Spleen (tissue), 11 donors: Measurements from ENCODE around the gene ACKR2. TPM values are rescaled to one million over a fixed set of nuclear protein-coding genes. Genes with fewer than 3 reads are reported as not detected.

Source experiments
- DNase-seq: peaks from one replicate; pipeline ENCODE4 v3.0.0-alpha.2; 2020
- H3K27ac ChIP-seq, 8 donors: fragments of 200-600 bp; sonication (generic) in 7 of 8; 1 replicate in 4 of 8; 2 replicates in 4 of 8; pipeline versions ENCODE4 v1.5.0 to v1.8.0; 2016 to 2021; ENCODE audit warnings: inconsistent platforms in 4 of 8, mild to moderate bottlenecking in 4 of 8, moderate library complexity in 1 of 8
- H3K27me3 ChIP-seq, 7 donors: fragments of 200-600 bp; sonication (generic) in 6 of 7; replicated peaks in 1 of 7; 1 replicate in 4 of 7; 2 replicates in 3 of 7; pipeline versions ENCODE4 v1.5.0 to v1.8.0; 2016 to 2021; ENCODE audit warnings: inconsistent platforms in 3 of 7, mild to moderate bottlenecking in 1 of 7
- H3K36me3 ChIP-seq, 6 donors: fragments of 200-600 bp; sonication (generic) in 5 of 6; 1 replicate in 4 of 6; 2 replicates in 2 of 6; pipeline versions ENCODE4 v1.5.0 to v1.8.0; 2016 to 2021; ENCODE audit warnings: inconsistent platforms in 2 of 6
- H3K4me1 ChIP-seq, 6 donors: fragments of 200-600 bp; sonication (generic) in 5 of 6; 1 replicate in 3 of 6; 2 replicates in 3 of 6; pipeline versions ENCODE4 v1.5.0 to v1.8.0; 2016 to 2021; ENCODE audit warnings: inconsistent platforms in 3 of 6
- H3K4me3 ChIP-seq, 8 donors: fragments of 200-600 bp; sonication (generic) in 7 of 8; 1 replicate in 4 of 8; 2 replicates in 4 of 8; pipeline versions ENCODE4 v1.5.0 to v1.8.0; 2016 to 2021; ENCODE audit warnings: inconsistent platforms in 4 of 8, mild to moderate bottlenecking in 4 of 8, moderate library complexity in 2 of 8
- H3K9me3 ChIP-seq, 8 donors: fragments of 200-600 bp; sonication (generic) in 7 of 8; 1 replicate in 4 of 8; 2 replicates in 4 of 8; pipeline versions ENCODE4 v1.5.0 to v1.8.0; 2016 to 2021; ENCODE audit warnings: inconsistent platforms in 4 of 8
- POLR2A ChIP-seq, 3 donors: fragments of 450-650 bp; IDR thresholded peaks; one replicate each; pipeline ENCODE4 v1.5.1; 2017; ENCODE audit warnings: antibody characterized with exemption in 3 of 3, mild to moderate bottlenecking in 1 of 3
- POLR2AphosphoS5 ChIP-seq, 3 donors: sonication (generic); formaldehyde crosslinking; IDR thresholded peaks; one replicate each; pipeline ENCODE4 v1.5.1; 2017; ENCODE audit warnings: antibody characterized with exemption in 3 of 3
- WGBS, 5 donors: extraction: QIAGEN DNeasy Blood & Tissue Kit in 3 of 5; methylation state at CpG; one replicate each; pipeline versions ENCODE4 v1.1.5 to v1.1.7; 2013 to 2018; 5-methylcytosine and 5-hydroxymethylcytosine counted together
- intact Hi-C: fragments of 100-400 bp; cut with DNase I; formaldehyde crosslinking; loops from one replicate; pipeline ENCODE4 v1.15.0; 2023; ENCODE audit warnings: low total_unique reads
- polyA plus RNA-seq, 3 donors: library from polyadenylated mRNA; stranded (reverse); fragments of 200-250 nt; gene quantifications; one replicate each; pipeline ENCODE4 v1.2.1, GENCODE V29; 2013
- total RNA-seq, 7 donors: library from RNA; depleted of rRNA in 3 of 7; stranded (reverse); fragments of >200 nt in 3 of 7; fragmentation: NEBNext Ultra II Directional in 4 of 7; extraction: Animal tissue kit (Norgen Biotek cat#: 25700) in 4 of 7; gene quantifications; one replicate each; pipeline versions ENCODE4 v1.1.0 to v1.2.1, GENCODE V29; 2016 to 2021
- TF ChIP-seq, protein P1 (sequence below), 11 experiments: fragments of 200-600 bp in 7 of 11; fragments of 450-650 bp in 4 of 11; sonication (generic) in 4 of 11; IDR thresholded peaks in 8 of 11; conservative IDR thresholded peaks in 3 of 11; 1 replicate in 7 of 11; 2 replicates in 4 of 11; pipeline versions ENCODE4 v1.4.0 to v1.8.0; 2016 to 2021; ENCODE audit warnings: antibody characterized with exemption in 11 of 11, inconsistent platforms in 4 of 11, mild to moderate bottlenecking in 1 of 11
- donor health status: healthy with polysubstance abuse.
- donor health status: DM: no; HTN: no; CAD: no; lungs with moderate emphysema.
- donor health status: DM: no; HTN: no; CAD: no.
- donor health status: Bipolar disorder and iron deficiency.
- donor health status: healthy.
- donor health status: DM: no; HTN: no; CAD: no.
- donor health status: DM: yes; HTN: yes; CAD: no.

Gene ACKR2
- total and polyA plus RNA-seq, 10 donors, result 0.17 to 4.4 (median 0.94) TPM

DNA sequence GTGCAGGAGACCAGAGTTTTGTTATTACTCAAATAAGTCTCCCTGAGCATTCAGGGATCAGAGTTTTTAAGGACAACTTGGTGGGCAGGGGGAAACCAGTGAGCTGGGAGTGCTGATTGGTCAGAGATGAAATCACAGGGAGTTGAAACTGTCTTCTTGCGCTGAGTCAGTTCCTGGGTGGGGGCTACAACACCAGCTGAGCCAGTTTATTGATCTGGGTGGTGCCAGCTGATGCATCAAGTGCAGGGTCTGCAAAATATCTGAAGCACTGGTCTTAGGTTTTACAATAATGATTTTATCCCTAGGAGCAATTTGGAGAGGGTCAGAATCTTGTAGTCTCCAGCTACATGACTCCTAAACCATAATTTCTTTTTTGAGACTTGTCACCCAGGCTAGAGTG is 82.9 kb downstream of the ACKR2 start:
- Histone ChIP-seq H3K36me3 (no peaks in the 10 kb centered on the region), H3K9me3 (no peaks in the 10 kb centered on the region), H3K4me3 (no peak overlapping the region), H3K27me3 (peaks cover 0 to 5% (median 0%) of the 10 kb centered on the region in 7 donors), H3K4me1 (no peaks in the 10 kb centered on the region), H3K27ac (no peak overlapping the region)
- intact Hi-C loops, result no loop called here
- no peak for DNase-seq
- TF ChIP-seq, protein P1, sequence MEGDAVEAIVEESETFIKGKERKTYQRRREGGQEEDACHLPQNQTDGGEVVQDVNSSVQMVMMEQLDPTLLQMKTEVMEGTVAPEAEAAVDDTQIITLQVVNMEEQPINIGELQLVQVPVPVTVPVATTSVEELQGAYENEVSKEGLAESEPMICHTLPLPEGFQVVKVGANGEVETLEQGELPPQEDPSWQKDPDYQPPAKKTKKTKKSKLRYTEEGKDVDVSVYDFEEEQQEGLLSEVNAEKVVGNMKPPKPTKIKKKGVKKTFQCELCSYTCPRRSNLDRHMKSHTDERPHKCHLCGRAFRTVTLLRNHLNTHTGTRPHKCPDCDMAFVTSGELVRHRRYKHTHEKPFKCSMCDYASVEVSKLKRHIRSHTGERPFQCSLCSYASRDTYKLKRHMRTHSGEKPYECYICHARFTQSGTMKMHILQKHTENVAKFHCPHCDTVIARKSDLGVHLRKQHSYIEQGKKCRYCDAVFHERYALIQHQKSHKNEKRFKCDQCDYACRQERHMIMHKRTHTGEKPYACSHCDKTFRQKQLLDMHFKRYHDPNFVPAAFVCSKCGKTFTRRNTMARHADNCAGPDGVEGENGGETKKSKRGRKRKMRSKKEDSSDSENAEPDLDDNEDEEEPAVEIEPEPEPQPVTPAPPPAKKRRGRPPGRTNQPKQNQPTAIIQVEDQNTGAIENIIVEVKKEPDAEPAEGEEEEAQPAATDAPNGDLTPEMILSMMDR (IDR thresholded peaks at IDR 0.05 in 8 of 11, conservative IDR thresholded peaks at IDR 0.05 in 3 of 11), result no peak
- TF ChIP-seq POLR2A (IDR thresholded peaks at IDR 0.05), result no peak
- TF ChIP-seq POLR2AphosphoS5 (IDR thresholded peaks at IDR 0.05), result no peak
- WGBS, 5 donors, result 80 to 90% (median 88%) methylated on average over 1 of the region's 1 CpG

DNA sequence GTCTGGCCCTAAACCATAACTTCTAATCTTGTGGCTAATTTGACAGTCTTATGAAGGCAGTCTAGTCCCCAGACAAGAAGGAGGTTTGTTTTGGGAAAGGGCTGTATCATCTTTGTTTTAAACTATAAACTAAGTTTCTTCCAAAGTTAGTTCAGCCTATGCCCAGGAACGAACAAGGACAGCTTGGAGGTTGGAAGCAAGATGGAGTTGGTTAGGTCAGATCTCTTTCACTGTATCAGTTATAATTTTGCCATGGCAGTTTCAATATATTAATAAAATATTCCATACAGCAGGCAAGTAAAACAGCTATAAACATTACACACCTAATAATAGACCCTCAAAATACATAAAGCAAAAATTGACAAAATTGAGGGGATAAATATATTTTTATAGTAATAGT is 83.6 kb downstream of the ACKR2 start:
- no peak overlapping the region for H3K4me3 ChIP-seq
- no peak for DNase-seq
- WGBS, 5 donors, result 72 to 93% (median 76%) methylated on average over 1 of the region's 1 CpG

DNA sequence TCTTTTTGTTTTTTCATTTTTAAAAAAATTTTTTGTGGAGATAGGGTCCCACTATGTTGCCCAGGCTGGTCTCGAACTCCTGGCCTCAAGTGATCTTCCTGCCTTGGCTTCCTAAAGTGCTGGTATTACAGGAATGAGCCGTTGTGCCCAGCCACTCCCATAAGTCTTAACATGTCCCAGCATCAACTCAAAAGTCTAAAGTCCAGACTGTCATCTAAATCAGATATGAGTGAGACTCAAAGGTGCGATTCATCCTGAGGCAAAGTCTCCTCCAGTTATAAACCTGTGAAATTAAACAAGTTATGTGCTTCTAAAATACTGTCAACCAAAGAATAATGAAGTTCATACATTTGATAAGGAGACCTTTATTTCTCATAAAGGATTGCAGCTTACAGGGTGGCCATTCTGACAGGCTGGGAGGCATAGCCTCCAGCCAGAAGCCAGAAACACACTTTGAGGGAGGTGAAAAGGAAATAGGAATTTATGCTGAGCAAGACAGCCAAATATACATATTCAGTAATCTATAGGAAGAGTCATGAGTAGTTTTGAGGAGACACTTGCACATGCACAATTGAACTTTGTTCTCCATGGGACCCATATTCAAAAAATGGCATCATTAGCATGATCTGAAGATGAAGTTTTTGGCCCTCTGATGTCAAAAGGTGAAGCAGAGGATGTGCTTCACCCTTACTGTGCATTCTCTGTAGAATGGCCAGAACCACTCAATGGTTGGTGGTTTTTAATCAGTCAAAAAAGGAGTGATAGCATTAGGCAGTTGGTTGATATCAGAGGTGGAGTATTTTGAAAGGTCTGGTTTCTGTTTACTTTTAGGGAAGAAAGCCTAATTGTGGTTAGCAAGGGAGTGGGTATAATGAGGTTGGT is 85.7 kb downstream of the ACKR2 start:
- no peaks in the 10 kb centered on the region for H3K36me3 ChIP-seq
- no peak for DNase-seq
- no peak overlapping the region for H3K4me3 ChIP-seq
- H3K9me3 ChIP-seq, result no peaks in the 10 kb centered on the region
- no peaks in the 10 kb centered on the region for H3K27me3 ChIP-seq
- no peaks in the 10 kb centered on the region for H3K4me1 ChIP-seq
- H3K27ac ChIP-seq, result no peak overlapping the region
- WGBS, 5 donors, result 78 to 88% (median 84%) methylated on average over 3 of the region's 3 CpGs
- no peak for TF ChIP-seq POLR2AphosphoS5 (IDR thresholded peaks at IDR 0.05)
- intact Hi-C loops, result no loop called here

More for the DNA sequence above, 83.6 kb downstream of the ACKR2 start:
- no peak for TF ChIP-seq POLR2A (IDR thresholded peaks at IDR 0.05)
- TF ChIP-seq POLR2AphosphoS5 (IDR thresholded peaks at IDR 0.05), result no peak
- TF ChIP-seq, protein P1 (IDR thresholded peaks at IDR 0.05 in 8 of 11, conservative IDR thresholded peaks at IDR 0.05 in 3 of 11), result no peak
- intact Hi-C loops, result no loop called here
- no peaks in the 10 kb centered on the region for H3K4me1 ChIP-seq
- H3K9me3 ChIP-seq, result no peaks in the 10 kb centered on the region
- H3K27me3 ChIP-seq, result no peaks in the 10 kb centered on the region
- H3K36me3 ChIP-seq, result no peaks in the 10 kb centered on the region
- no peak overlapping the region for H3K27ac ChIP-seq

DNA sequence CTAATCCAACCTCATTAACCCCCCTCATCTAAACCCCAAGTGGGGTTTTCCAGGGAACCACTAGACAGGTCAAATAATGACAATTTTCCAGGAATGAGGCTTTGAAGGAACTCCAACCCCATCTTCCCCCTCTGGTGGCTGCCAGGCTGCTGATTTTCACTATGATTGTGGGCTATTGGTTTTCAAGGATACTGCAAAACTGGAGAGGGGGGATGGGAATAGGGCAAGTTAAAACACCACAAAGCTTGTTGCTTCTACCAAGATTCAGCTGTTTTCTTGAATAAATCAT is 86.3 kb downstream of the ACKR2 start:
- no peaks in the 10 kb centered on the region for H3K4me1 ChIP-seq
- DNase-seq, result no peak
- TF ChIP-seq, protein P1 (IDR thresholded peaks at IDR 0.05 in 8 of 11, conservative IDR thresholded peaks at IDR 0.05 in 3 of 11), result no peak
- TF ChIP-seq POLR2A (IDR thresholded peaks at IDR 0.05), result no peak
- TF ChIP-seq POLR2AphosphoS5 (IDR thresholded peaks at IDR 0.05), result no peak
- H3K27me3 ChIP-seq, result no peaks in the 10 kb centered on the region
- no peaks in the 10 kb centered on the region for H3K36me3 ChIP-seq
- H3K4me3 ChIP-seq, result no peak overlapping the region
- no peak overlapping the region for H3K27ac ChIP-seq
- intact Hi-C loops, result no loop called here
- no peaks in the 10 kb centered on the region for H3K9me3 ChIP-seq
